HG02759 (cell line): ENCODE results near the gene SMIM7.
"Not testable (repeated sequence)": the region's sequence is repeated elsewhere in the genome, so short reads cannot be mapped to it uniquely, and the experiment has no call there.

Experiments used
- ATAC-seq: cut with Tn5 transposase; IDR thresholded peaks from one replicate; pipeline ENCODE4 v1.9.1; 2021; ENCODE audit warnings: mild to moderate bottlenecking, moderate library complexity; ENCODE audit not compliant: unreplicated experiment

The SMIM7 gene

DNA sequence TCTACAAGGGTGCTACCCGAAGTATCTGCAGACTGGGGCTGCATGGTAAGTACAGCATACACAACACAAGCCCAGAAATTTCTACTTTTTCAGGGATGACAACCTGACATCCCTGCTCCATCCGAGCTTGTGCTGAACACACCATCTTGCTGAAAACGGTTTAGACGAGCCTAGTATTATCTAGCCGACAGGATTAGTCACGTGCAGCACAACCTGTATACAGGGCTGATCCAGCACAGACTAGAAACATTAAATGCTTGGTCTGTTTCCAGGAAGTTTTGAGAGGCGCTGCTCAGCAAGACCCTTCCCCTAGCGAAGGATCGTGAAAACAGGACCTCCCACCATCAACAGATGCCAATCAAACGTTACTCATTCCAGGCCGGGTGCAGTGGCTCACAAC is 4.2 kb downstream of the SMIM7 start:
- no peak for ATAC-seq

DNA sequence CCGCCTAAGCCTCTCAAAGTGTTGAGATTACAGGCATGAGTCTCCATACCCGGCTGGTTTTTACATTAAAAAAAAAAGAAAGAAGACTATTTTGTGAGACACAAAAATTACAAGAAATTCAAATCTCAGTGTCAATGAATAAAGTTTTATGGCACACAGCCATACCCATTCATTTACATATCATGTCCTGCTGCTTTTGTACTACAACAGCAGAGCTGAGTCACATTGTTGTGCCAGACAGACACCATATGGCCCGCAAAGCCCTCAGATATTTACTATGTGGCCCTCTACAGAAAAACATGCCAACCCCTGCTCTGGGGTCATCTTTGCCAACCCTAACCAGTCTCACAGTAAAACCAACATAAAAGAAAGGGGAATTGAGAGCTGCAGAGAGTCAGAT is 5.3 kb downstream of the SMIM7 start:
- no peak for ATAC-seq

DNA sequence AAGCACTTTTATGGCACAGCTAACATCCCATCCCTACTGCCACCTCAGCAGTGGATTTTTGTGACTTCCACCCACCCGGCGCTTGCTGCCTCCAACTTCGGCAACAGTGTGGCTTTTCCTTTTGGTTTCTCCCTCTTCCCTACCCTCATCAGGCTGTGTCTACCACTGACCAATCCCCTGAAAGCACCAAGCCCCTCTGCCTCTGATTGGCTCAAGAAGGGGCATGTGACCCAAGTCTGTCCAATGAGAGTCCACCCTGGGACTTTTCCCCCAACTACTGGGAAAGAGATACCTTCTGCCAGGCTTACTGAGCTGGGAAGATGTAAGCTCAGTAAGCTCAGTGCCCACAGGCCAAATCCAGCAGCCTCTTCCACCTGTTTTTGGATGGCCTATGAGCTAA is 5.8 kb downstream of the SMIM7 start:
- ATAC-seq: no peak

DNA sequence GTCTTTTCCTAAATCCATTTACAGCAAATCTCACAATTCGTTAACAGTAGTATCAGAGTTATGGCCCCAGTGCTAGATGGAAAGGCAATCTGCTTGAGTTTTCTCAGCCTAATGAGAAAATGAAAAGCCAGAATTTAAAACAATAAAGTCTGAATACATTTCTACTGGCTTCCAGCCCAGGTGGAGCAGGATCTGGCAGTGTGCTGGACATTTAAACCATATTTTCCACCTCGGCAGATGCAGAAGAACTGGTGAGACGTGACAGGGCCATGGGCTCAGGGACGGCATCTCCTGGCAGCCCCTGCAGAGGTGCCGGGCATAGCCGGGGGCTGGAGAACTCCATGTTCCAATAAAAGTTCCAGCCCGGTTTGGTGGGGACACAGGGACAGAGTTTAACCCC is 7.1 kb downstream of the SMIM7 start:
- ATAC-seq: no peak

DNA sequence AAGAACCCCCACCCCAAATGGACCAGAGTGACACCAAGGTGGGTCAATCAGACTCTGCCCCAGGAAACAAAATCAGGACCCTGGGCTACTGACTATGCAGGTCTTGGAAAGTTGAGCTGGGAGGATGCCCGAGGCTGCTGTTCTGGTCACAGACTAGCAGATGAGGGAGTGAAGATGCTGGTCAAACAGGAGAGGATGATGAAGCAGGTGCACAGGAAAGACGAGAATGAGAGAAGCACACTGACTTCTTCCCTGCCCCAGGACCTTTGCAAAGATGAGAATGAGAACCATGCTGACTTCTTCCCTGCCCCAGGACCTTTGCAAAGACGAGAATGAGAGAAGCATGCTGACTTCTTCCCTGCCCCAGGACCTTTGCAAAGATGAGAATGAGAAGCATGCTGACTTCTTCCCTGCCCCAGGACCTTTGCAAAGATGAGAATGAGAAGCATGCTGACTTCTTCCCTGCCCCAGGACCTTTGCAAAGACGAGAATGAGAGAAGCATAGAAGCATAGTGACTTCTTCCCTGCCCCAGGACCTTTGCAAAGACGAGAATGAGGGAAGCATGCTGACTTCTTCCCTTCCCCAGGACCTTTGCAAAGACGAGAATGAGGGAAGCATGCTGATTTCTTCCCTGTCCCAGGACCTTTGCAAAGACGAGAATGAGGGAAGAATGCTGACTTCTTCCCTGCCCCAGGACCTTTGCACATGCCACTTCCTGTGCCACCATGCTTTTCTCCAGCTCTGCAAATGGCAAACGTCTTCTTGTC is 8.3 kb downstream of the SMIM7 start:
- not testable (repeated sequence) for ATAC-seq

DNA sequence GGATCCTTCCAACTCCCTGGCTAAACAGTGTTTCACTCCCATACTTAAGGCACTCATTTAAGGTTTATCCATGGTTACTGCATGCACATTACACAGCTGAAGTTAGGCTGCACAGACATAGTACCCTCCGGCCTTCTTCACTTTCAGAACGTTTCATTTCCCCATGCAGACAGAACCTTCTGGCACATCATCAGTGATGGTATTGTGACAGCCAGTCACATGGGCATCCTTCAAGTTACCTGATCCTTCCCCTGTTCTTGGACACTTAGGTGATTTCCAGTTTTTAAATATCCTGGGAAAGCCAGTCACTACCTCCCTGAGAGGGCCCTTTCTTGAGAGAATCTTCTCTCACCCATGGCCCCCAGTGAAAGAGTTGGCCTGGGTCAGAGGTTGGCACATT is 9.1 kb downstream of the SMIM7 start:
- ATAC-seq: no peak

DNA sequence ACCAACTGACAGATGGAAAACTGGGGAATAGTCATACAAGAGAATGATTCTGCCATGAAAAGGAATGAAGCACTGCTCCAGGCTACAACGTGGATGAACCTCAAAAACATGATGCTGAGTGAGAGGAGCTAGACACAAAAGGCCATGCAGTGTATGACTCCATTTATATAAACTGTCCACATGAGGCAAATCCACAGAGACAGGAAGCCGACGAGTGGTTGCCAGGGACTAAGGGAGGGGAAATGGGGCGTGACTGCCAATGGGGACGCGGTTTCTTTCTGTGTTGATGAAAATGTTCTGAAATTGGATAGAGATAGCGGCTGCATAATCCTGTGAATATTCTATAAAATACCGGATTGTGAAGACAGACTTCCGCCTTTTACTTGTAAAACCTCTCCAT is 10.2 kb downstream of the SMIM7 start:
- ATAC-seq: no peak

DNA sequence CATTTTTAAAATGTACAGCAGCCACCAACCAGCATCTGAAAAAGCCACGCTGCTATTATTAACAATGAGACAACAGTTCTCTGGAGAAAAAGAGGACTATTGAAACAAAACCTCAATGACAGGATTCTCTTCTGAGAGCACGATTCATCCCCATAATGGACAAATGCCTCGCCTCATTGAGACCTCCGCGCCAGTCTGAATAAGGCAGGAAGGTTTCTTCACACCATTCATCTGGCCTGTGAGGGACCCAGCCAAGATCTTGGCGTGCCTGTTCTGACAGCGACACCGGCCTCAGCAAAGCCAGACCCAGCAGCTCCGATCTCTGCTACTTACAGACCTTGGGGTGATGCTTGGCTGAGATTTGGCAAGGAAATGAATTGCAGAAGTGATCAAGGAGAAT is 14.8 kb downstream of the SMIM7 start:
- ATAC-seq: no peak

DNA sequence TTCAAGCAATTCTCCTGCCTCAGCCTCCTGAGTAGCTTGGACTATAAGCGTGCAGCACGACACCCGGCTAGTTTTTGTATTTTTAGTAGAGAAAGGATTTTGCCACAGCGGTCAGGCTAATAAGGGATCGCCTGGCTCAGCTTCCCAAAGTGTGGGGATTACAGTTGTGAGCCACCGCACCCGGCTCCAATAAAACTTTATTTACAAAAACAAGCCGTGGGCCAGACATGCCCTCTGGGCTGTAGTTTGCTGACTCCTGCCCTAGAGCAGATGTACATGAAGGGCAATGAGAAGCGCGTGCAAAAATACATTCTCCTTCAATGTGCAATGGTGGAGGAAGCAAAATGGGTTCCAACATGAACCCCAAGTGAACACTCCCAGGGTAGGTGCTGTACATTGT is 18.2 kb downstream of the SMIM7 start:
- no peak for ATAC-seq

DNA sequence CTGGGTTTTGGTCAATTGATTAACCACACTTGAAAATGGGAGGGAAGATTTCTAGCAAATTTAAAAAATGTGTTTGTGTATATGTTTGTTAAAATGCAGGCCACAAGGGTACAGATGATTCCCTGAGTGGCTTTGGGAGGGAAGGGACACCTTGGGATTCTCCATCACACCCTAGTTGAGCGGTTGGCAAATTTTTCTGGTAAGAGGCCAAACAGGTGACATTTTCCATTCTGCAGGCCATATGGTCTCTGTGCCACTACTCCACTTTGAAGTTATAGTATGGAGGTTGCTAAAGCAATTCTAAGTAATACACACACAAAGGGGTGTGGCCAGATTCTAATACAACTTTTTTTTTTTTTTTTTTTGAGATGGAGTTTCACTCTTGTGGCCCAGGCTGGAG is 19.0 kb downstream of the SMIM7 start:
- ATAC-seq: no peak

DNA sequence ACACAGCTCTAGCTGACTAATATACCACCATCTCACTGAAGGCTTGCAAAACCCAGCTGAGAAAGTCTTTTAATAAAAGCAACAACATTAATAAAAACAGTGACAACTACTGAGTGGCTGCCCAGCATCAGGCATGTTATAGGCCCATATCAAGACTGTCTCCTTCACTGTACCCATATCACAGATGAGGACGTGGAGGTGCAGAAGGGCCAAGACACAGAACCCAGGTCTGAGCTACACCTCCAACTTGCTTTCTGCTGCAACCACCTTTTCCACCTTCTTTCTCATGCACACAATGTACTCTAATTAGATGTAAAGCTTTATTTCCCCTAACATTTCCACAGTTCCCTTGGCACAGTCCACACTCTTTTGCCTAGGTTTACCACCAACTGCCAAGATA is 21.3 kb downstream of the SMIM7 start:
- no peak for ATAC-seq

DNA sequence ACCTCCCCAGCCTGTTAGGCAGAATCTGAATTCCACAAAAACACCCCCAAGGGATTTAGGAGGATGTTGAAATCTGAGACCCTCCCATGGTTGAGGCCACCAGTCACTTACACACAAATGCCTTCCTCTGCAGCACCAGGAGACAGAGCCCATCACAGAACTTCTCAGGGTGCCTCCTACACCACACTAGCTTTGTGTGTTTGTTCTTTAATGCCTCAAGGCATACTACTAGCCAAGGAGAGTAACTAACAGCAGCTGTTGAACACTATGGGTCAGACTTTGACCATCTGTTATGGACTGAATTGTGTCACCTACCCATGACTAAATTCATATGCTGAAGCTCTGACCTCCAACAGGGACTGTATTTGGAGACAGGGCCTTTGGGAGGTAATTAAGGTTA is 22.4 kb downstream of the SMIM7 start:
- ATAC-seq: no peak

DNA sequence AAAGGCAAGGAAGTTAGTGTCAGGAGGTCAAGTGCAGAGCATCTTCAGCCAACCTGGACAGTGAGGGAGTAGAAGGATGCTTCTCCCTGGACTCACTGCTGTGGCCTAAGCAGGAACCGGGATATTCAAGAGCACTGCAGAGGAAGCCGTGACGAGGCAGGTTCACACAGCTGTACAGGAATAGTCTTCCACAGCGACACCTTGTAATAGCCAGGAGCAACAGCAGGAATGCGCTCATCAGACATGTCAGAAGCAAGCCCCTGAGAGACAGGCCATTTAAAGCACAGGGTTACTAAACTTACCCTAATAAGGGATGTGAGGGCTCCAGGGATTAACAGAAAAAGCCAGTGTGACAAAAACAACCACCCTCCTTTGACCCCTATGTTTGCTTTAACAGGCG is 28.5 kb downstream of the SMIM7 start:
- no peak for ATAC-seq

DNA sequence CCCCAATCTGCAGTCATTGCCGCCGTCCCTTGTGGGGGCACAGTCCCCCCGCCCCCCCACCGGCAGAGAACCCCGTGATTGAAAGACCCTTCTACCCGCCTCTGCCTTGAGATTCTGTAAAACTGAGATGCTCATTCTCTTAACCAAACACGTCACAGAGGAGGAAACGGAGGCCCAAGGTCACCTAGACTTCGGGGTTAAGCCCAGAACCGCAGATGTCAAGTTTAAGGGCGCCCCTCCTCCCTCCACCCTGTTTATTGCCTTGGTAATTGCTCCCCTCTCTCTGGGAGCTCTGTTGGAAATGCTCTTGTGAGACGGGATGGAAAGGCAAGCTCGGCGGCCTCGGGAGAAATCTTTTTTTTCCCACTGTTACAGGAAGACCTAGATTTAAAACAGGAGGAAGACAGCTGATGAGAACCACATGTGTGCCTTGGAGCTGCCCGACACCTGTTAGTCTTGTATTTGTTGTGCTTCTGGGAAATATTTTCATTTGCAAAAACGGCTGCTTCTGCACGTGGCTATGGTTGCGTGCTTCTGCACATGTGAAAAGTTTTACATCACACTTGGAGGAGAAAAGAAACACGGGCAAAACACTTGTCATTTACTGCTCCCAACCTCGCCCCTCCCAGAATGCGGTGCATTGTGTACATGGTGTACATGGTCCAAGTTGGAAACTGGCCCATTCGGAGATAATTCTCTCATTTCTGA is 30.8 kb downstream of the SMIM7 start:
- ATAC-seq: no peak

DNA sequence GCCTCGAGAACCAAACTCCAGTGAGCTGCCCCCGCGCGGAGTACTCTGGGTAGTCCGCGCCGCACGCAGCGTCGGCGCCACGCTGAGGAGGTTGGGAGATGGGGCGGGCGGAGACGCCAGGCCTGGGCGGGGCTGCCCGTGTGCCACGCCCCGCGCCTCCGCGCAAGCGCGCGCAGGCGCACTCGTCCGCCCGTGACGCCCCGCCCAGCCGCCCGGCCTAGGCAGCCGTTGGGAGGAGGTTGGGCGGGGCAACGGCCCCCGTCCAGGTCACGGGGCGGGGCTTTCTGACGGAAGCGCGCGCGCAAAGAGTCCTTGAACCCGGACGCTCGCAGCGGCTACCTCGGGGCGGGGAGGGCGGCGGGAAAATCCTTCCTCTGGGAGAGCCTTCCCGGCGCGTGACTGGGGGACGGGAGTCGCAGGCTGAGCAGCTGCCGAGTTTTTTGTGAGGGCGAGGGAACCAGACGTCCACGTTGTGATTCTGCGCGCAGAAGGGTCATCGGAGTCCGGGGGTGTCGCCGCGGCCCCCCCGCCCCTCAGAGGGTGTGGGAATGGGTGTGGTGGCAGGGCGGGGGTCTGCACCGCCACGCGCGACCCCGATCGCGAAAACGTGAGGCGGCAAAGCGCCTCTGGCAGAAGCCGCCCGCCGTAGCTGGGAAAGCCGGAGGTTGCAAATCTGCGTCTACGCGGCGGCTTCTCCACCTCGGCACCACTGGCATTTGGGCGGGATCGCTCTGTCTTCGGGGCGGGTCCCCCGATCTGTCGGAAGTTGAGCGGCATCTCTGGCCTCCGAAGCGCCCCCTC is 31.6 kb downstream of the SMIM7 start, which contains the start of gene MED26:
Gene MED26, minus strand, starts transcription at position 22 of the 801 bp plus-strand sequence. CDS start 261 bp downstream, outside the sequence.
- ATAC-seq: peak; percentile 87

DNA sequence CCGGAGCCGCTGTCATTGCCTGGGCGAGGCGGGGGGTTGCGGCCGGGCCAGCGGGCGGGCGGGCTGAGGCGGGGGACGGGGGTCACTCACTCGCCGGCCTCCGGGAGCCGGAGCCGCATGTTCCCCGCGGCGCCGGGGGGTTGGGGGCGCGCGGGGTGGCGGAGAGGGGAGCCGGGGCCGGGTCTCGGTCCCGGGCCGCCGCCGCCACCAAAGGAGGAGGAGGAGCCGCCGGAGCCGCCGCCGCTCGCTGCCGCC is 32.1 kb downstream of the SMIM7 start:
- ATAC-seq: no peak

DNA sequence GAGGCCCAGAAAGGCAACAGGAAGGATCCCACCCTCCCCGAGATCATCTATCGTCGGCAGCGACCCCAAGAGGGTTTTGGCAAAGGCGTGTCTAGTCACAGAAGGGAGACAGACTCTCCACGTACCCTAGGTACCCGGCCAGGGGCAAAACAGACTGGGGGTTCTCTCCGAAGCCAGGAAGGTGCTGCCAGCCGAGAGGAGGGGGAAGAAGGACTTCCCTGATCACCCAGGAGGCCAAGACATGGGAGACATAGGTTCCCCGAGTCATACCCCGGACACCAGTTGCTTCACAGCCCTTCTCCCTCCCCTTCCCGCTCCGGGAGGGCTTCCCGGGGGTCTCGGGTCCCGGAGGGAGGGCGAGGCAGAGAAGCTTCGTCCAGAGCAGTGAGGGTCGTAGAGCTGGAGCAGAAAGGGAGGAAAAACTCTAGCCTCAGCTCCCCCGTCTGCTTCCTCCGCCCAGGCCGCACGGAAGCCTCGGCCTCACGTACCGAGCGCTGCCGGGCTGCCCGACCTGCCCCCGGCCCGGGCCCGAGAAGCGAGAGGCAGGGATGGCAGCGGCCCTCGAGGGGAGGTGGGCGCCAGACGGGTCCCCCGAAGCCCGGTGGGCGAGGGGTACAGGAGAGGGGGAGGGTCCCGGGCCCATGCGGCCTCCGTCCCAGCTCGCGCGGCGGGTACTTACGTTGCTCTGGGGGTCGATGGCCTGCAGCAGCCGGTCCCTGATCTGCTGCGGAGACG is 32.6 kb downstream of the SMIM7 start:
- ATAC-seq: no peak

DNA sequence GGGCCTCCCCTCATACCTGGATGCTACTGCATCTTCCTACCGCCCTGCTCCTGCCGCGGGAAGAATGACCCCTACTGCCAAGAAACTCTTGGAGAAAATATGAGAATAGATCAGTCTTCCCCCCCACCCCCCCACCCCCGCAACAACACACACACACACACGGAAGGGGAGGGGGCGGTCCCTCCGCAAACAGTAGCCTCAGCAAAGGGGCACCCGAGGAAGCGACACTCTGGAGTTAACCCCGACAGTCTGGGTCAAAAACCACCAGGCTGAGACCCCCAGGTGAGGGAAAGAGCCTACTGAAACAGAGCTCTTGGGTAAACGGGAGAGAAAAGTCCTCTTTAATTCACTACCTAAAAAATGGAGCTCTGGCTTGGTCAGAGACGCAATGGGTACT is 33.1 kb downstream of the SMIM7 start:
- ATAC-seq: no peak

DNA sequence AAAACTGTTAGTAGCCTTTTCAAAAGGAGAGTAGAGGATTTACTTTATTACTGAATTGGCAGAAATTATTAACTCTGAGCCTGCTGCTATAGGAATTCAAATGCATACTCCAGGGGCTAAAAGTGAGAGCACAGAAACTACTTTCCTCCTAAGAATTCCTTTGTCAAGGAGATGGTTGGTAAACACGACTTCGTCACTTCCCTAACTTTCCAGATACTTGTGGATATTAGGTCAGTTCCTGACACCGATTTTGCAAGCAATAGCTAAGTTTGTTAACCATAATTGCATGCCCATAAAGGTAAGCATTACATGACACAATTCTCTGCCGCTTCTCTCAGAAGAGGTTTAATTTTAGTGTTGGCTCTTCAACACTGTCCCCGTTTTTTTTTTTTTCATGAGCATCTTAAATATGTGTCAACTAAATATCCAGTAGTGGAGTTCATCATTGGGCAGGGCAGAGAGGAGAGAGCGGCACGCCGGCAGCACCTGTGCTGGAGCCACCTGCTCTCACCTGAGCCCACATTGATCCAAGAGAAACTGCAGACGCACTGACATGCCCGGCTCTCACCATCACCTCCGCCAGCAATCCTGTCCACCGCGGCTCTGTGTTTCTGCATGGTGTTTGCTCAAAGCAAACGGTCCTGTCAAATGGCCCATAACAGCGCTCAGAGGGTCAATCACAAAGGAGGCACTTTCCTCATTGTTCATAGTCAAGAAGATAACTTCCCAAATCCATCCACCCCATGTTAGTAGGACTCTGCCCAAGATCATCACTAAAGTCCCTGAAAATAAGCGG is 34.6 kb downstream of the SMIM7 start:
- no peak for ATAC-seq

DNA sequence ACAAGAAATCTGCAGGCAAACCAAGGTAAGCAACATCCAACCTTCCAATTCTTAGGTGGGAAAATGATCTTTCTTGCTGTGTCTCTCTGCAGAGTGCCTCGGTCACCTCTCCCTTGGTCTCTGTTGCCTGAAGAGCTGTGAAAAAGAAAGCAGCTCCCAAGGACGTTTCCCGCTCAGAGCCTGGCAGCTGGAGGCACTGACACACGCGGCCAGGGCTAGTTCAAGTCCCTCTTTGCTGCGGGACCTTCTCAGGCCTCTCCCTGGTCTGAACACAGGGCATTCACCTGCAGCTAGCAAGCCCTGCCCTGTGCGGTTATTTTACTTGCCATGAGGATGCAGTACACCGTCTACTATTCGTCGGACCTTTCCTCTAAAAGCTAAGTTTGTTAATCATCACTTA is 35.7 kb downstream of the SMIM7 start:
- no peak for ATAC-seq

DNA sequence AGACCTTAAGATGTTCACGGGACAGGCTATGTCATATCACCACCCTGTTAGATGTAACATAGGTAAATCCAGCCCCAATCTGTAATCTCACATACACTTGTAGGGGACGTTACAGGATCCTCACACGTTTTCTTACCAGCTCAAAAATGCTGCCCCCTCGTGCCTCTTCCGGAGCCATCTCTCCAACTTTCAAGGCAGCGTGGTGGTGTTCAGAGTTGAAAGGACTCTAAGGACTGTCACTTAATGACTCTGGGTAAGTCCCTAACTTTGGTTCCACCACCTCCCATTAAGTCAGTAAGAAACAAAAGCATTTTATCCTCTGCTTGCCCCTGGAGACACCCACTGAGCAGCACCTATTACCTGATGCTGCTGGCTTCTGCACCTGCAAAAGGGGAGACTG is 36.4 kb downstream of the SMIM7 start:
- ATAC-seq: no peak
